GM12878 (cell line): Measurements from ENCODE around the gene PF4V1.

Experiments used
- EZH2 ChIP-seq: IDR thresholded peaks from 2 replicates; pipeline ENCODE4 v1.6.1; 2012; ENCODE audit warnings: low read depth, mild to moderate bottlenecking, control low read depth, inconsistent platforms, low read length, borderline replicate concordance; ENCODE audit not compliant: control insufficient read depth
- FOXM1 ChIP-seq: IDR thresholded peaks from 2 replicates; pipeline ENCODE4 v1.6.1; 2012; ENCODE audit warnings: low read depth, mild to moderate bottlenecking, inconsistent platforms, low read length, moderate library complexity
- JUNB ChIP-seq: IDR thresholded peaks from 2 replicates; pipeline ENCODE4 v1.6.1; 2016; ENCODE audit warnings: antibody characterized with exemption, mild to moderate bottlenecking
- MYC ChIP-seq: IDR thresholded peaks from 2 replicates; pipeline ENCODE4 v1.6.1; 2011; ENCODE audit warnings: mild to moderate bottlenecking, low read length, moderate library complexity, inconsistent platforms; ENCODE audit not compliant: insufficient read depth, insufficient replicate concordance, insufficient read length, severe bottlenecking
- NRF1 ChIP-seq: conservative IDR thresholded peaks from 2 replicates; pipeline ENCODE4 v1.6.1; 2011; ENCODE audit warnings: mild to moderate bottlenecking, low read depth, low read length, improper control_type of control experiment
- POLR2AphosphoS5 ChIP-seq: IDR thresholded peaks from 2 replicates; pipeline ENCODE4 v1.6.1; 2011; ENCODE audit warnings: mild to moderate bottlenecking, low read length, inconsistent platforms
- TAF1 ChIP-seq: IDR thresholded peaks from 2 replicates; pipeline ENCODE4 v1.6.1; 2011; ENCODE audit warnings: mild to moderate bottlenecking, low read depth, low read length, borderline replicate concordance
- TCF12 ChIP-seq: IDR thresholded peaks from 2 replicates; pipeline ENCODE4 v1.6.1; 2011; ENCODE audit warnings: low read depth, mild to moderate bottlenecking, low read length
- USF2 ChIP-seq: IDR thresholded peaks from 2 replicates; pipeline ENCODE4 v1.6.1; 2011; ENCODE audit warnings: low read depth, low read length, improper control_type of control experiment, borderline replicate concordance
- TF ChIP-seq, protein P1 (sequence below), 3 experiments: IDR thresholded peaks in 2 of 3; conservative IDR thresholded peaks in 1 of 3; 2 replicates each; pipeline ENCODE4 v1.5.1; 2011; ENCODE audit warnings: low read depth in 3 of 3, low read length in 3 of 3, mild to moderate bottlenecking in 3 of 3, control low read depth in 2 of 3, moderate library complexity in 2 of 3, inconsistent platforms in 1 of 3, mixed read lengths in 1 of 3; ENCODE audit not compliant: control insufficient read depth in 2 of 3, insufficient read depth in 1 of 3; ENCODE audit errors: extremely low read depth in 1 of 3
- TF ChIP-seq, protein P2 (sequence below): IDR thresholded peaks from 2 replicates; pipeline ENCODE4 v1.6.1; 2012; ENCODE audit warnings: mild to moderate bottlenecking, low read depth, low read length
- TF ChIP-seq, protein P3 (sequence below): IDR thresholded peaks from 2 replicates; pipeline ENCODE4 v1.6.1; 2011; ENCODE audit warnings: mild to moderate bottlenecking, low read depth, low read length, moderate library complexity; ENCODE audit not compliant: insufficient replicate concordance
- TF ChIP-seq, protein P4 (sequence below): fragments of 450-650 bp; IDR thresholded peaks from 2 replicates; pipeline ENCODE4 v1.6.1; 2014; ENCODE audit warnings: mild to moderate bottlenecking

- TF ChIP-seq, protein P1, sequence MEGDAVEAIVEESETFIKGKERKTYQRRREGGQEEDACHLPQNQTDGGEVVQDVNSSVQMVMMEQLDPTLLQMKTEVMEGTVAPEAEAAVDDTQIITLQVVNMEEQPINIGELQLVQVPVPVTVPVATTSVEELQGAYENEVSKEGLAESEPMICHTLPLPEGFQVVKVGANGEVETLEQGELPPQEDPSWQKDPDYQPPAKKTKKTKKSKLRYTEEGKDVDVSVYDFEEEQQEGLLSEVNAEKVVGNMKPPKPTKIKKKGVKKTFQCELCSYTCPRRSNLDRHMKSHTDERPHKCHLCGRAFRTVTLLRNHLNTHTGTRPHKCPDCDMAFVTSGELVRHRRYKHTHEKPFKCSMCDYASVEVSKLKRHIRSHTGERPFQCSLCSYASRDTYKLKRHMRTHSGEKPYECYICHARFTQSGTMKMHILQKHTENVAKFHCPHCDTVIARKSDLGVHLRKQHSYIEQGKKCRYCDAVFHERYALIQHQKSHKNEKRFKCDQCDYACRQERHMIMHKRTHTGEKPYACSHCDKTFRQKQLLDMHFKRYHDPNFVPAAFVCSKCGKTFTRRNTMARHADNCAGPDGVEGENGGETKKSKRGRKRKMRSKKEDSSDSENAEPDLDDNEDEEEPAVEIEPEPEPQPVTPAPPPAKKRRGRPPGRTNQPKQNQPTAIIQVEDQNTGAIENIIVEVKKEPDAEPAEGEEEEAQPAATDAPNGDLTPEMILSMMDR (IDR thresholded peaks at IDR 0.05 in 2 of 3, conservative IDR thresholded peaks at IDR 0.05 in 1 of 3; ENCODE audit: control insufficient read depth in 2 of 3, extremely low read depth in 1 of 3, insufficient read depth in 1 of 3, low read depth in 3 of 3, low read length in 3 of 3): no peak
- TF ChIP-seq TAF1: no peak
- no peak for TF ChIP-seq JUNB
- no peak for TF ChIP-seq NRF1
- no peak for TF ChIP-seq USF2
- TF ChIP-seq, protein P2, sequence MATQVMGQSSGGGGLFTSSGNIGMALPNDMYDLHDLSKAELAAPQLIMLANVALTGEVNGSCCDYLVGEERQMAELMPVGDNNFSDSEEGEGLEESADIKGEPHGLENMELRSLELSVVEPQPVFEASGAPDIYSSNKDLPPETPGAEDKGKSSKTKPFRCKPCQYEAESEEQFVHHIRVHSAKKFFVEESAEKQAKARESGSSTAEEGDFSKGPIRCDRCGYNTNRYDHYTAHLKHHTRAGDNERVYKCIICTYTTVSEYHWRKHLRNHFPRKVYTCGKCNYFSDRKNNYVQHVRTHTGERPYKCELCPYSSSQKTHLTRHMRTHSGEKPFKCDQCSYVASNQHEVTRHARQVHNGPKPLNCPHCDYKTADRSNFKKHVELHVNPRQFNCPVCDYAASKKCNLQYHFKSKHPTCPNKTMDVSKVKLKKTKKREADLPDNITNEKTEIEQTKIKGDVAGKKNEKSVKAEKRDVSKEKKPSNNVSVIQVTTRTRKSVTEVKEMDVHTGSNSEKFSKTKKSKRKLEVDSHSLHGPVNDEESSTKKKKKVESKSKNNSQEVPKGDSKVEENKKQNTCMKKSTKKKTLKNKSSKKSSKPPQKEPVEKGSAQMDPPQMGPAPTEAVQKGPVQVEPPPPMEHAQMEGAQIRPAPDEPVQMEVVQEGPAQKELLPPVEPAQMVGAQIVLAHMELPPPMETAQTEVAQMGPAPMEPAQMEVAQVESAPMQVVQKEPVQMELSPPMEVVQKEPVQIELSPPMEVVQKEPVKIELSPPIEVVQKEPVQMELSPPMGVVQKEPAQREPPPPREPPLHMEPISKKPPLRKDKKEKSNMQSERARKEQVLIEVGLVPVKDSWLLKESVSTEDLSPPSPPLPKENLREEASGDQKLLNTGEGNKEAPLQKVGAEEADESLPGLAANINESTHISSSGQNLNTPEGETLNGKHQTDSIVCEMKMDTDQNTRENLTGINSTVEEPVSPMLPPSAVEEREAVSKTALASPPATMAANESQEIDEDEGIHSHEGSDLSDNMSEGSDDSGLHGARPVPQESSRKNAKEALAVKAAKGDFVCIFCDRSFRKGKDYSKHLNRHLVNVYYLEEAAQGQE: no peak
- TF ChIP-seq MYC: no peak
- TF ChIP-seq, protein P3, sequence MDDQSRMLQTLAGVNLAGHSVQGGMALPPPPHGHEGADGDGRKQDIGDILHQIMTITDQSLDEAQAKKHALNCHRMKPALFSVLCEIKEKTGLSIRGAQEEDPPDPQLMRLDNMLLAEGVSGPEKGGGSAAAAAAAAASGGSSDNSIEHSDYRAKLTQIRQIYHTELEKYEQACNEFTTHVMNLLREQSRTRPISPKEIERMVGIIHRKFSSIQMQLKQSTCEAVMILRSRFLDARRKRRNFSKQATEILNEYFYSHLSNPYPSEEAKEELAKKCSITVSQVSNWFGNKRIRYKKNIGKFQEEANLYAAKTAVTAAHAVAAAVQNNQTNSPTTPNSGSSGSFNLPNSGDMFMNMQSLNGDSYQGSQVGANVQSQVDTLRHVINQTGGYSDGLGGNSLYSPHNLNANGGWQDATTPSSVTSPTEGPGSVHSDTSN: no peak
- TF ChIP-seq TCF12: no peak
- TF ChIP-seq FOXM1: no peak
- no peak for TF ChIP-seq EZH2
- no peak for TF ChIP-seq POLR2AphosphoS5
- TF ChIP-seq, protein P4, sequence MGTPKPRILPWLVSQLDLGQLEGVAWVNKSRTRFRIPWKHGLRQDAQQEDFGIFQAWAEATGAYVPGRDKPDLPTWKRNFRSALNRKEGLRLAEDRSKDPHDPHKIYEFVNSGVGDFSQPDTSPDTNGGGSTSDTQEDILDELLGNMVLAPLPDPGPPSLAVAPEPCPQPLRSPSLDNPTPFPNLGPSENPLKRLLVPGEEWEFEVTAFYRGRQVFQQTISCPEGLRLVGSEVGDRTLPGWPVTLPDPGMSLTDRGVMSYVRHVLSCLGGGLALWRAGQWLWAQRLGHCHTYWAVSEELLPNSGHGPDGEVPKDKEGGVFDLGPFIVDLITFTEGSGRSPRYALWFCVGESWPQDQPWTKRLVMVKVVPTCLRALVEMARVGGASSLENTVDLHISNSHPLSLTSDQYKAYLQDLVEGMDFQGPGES: no peak
Observed at GRCh38 chr4:73891326-73891725, 38.2 kb downstream of the PF4V1 start.
